Pancreas (tissue), 10 donors: ENCODE data around the gene RANBP3. TPM values are rescaled to one million over a fixed set of nuclear protein-coding genes. Genes with fewer than 3 reads are reported as not detected.

Experiments
- ATAC-seq, 4 donors: fragments of 200-7000 bp; cut with Tn5 transposase; one replicate each; pipeline versions ENCODE4 v1.8.0 to v1.9.1; 2020; ENCODE audit warnings: mild to moderate bottlenecking in 4 of 4, moderate library complexity in 4 of 4
- DNase-seq, 6 donors: peaks; one replicate each; pipeline ENCODE4 v3.0.0-alpha.2; 2020
- FAIRE-seq: peaks from 2 replicates; lab custom pipeline; 2012; peaks lifted over from hg19 to GRCh38; lab: Jason Lieb, UNC
- H3K27ac ChIP-seq, 4 donors: fragments of 200-600 bp; sonication (generic); 1 replicate in 3 of 4; 2 replicates in 1 of 4; pipeline versions ENCODE4 v1.5.0 to v1.8.0; 2020
- H3K27me3 ChIP-seq, 4 donors: fragments of 200-600 bp; one replicate each; pipeline ENCODE4 v1.8.0; 2021
- H3K36me3 ChIP-seq, 3 donors: fragments of 200-600 bp; sonication (generic) in 1 of 3; one replicate each; pipeline versions ENCODE4 v1.5.0 to v1.8.0; 2020 to 2021
- H3K4me1 ChIP-seq, 3 donors: fragments of 200-600 bp; one replicate each; pipeline ENCODE4 v1.8.0; 2021
- H3K4me3 ChIP-seq, 4 donors: fragments of 200-600 bp; sonication (generic) in 2 of 4; one replicate each; pipeline versions ENCODE4 v1.5.0 to v1.8.0; 2020 to 2021
- H3K9me3 ChIP-seq, 4 donors: fragments of 200-600 bp; one replicate each; pipeline ENCODE4 v1.8.0; 2021
- CTCF ChIP-seq, 4 donors: fragments of 200-600 bp; sonication (generic) in 3 of 4; IDR thresholded peaks; one replicate each; pipeline versions ENCODE4 v1.5.0 to v1.8.0; 2021; ENCODE audit warnings: antibody characterized with exemption in 4 of 4
- WGBS, 2 donors: extraction: QIAGEN DNeasy Blood & Tissue Kit; methylation state at CpG; one replicate each; pipeline ENCODE4 v1.1.7; 2013; 5-methylcytosine and 5-hydroxymethylcytosine counted together
- intact Hi-C, 3 donors: fragments of 100-400 bp; cut with DNase I; formaldehyde crosslinking; loops; one replicate each; pipeline versions ENCODE4 v1.11.1 to v1.14.2; 2022
- polyA plus RNA-seq, 2 donors: library from polyadenylated mRNA; stranded (reverse); fragments of 200-250 nt; gene quantifications; one replicate each; pipeline ENCODE4 v1.2.3, GENCODE V29; 2013
- total RNA-seq, 6 donors: library from RNA; stranded (reverse); fragmentation: NEBNext Ultra II Directional in 4 of 6; extraction: Animal tissue kit (Norgen Biotek cat#: 25700) in 4 of 6; gene quantifications; one replicate each; pipeline versions ENCODE4 v1.2.1 to v1.2.4, GENCODE V29; 2021 to 2023
- donor health status: healthy with polysubstance abuse.
- donor health status: DM: no; HTN: no; CAD: no; lungs with moderate emphysema.
- donor health status: DM: no; HTN: no; CAD: no.
- donor health status: control.
- donor health status: control.
- donor health status: Bipolar disorder and iron deficiency.
- donor health status: DM: yes; HTN: yes; CAD: no.
- donor health status: DM: no; HTN: no; CAD: no.
- donor health status: DM: no; HTN: no; CAD: no.
- donor health status: DM: yes; HTN: yes; CAD: no.

RANBP3 gene
- total and polyA plus RNA-seq, 8 donors = 27.6 to 42.2 (median 34.7) TPM

DNA sequence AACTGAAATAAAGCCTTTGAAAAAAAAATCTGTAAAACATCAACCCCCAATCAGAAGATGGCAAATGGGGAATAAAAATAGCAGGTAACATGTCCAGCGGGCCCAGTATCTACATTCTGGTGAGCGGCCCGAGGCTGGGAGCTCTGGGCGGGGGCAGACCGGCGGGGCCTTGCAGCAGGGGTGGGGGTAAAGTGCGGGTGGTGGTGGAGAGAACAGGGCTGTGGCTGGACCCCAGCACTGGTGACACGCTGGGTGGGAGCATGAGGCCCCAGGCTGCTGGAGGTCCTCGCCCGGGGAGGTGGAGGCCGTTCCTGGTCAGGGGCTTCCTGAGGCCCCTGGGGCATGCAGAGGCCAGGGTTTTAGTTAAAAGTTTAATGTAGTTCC, 62.2 kb downstream of the RANBP3 start:
- Histone ChIP-seq H3K27me3 (no peaks in the 10 kb centered on the region), H3K9me3 (no peaks in the 10 kb centered on the region), H3K4me3 (no peak overlapping the region), H3K4me1 (no peaks in the 10 kb centered on the region), H3K36me3 (peaks cover 0 to 36% (median 26%) of the 10 kb centered on the region in 3 donors), H3K27ac (peak overlapping the region in 1 of 4 donors; percentile 16)
- no peak for TF ChIP-seq CTCF (IDR thresholded peaks at IDR 0.05)
- FAIRE-seq (no peak), DNase-seq (peak in 1 of 6 donors; percentile 65), ATAC-seq (no peak)
- WGBS, 2 donors = 81 to 82% methylated on average over 10 to 11 of the region's 11 CpGs
- intact Hi-C loops = no loop called here

GRCh38 chr19:5914946-5915781, 62.8 kb downstream of the RANBP3 start:
- FAIRE-seq (no peak), ATAC-seq (peak; percentile 27 to 67 (median 52))

DNA sequence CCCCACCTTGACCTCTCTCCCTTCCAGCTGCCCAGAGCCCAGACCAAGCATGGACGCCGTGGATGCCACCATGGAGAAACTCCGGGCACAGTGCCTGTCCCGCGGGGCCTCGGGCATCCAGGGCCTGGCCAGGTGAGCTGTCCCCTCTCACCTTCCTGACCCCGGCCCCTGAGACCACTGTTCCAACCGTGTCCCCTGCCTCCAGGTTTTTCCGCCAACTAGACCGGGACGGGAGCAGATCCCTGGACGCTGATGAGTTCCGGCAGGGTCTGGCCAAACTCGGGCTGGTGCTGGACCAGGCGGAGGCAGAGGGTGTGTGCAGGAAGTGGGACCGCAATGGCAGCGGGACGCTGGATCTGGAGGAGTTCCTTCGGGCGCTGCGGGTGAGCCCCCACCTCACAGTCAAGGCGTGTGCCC, 63.6 kb downstream of the RANBP3 start:
- peak; percentile 17 to 38 (median 35) for ATAC-seq
- WGBS, 2 donors = 63 to 77% methylated on average over 22 of the region's 22 CpGs
- DNase-seq = peak in 2 of 6 donors; percentile 36 to 79
- no peaks in the 10 kb centered on the region for H3K9me3 ChIP-seq
- intact Hi-C loops = no loop called here
- peak overlapping the region; percentile 52 to 77 (median 67) for H3K27ac ChIP-seq
- peak overlapping the region in 2 of 4 donors; percentile 6 to 23 for H3K4me3 ChIP-seq
- TF ChIP-seq CTCF (IDR thresholded peaks at IDR 0.05) = no peak
- no peaks in the 10 kb centered on the region for H3K27me3 ChIP-seq
- peaks cover 0 to 30% (median 18%) of the 10 kb centered on the region in 3 donors for H3K36me3 ChIP-seq
- FAIRE-seq = no peak
- no peaks in the 10 kb centered on the region for H3K4me1 ChIP-seq

More at GRCh38 chr19:5914946-5915781, 62.8 kb downstream of the RANBP3 start:
- Histone ChIP-seq H3K9me3 (no peaks in the 10 kb centered on the region), H3K4me1 (no peaks in the 10 kb centered on the region), H3K27me3 (no peaks in the 10 kb centered on the region), H3K4me3 (peak overlapping the region in 2 of 4 donors; percentile 6 to 23), H3K36me3 (peaks cover 0 to 32% (median 24%) of the 10 kb centered on the region in 3 donors), H3K27ac (peak overlapping the region; percentile 52 to 77 (median 67))
- intact Hi-C loops = no loop called here
- WGBS, 2 donors = 63 to 72% methylated on average over 42 of the region's 42 CpGs
- peak in 4 of 6 donors; percentile 39 to 88 (median 58) for DNase-seq
- TF ChIP-seq CTCF (IDR thresholded peaks at IDR 0.05) = no peak

DNA sequence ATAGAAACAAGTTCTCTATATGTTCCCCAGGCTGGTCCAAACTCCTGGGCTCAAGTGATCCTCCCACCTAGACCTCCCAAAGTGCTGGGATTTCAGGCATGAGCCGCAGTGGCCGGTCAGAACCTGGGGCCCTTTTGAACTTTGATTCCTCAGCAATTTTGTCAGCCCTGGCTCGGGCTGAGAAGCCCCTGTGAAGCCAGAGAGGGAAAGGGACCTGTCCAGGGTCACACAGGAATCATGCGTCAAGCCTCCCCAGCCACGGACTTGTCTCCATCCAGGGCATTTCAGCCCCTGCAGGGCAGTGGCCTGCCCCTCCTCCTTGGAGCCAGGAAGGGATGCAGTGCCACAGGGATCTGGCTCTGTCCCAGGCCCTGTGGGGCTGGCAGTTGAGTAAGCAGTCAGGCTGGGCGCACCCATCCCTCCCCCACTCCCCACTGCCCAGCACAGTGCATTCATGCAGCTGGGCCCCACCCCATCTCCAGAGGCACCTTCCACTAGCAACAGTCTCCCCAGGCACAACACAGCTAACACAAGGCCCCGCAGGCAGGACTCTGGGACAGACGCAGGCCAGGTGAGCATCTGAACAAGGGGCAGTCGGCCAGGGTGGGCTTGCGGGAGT, 64.1 kb downstream of the RANBP3 start, which contains the start of gene CAPS:
Gene CAPS (plus strand): TSS at position 516 of the 619 bp plus-strand sequence. CDS start 153 bp downstream, outside the sequence.
- Histone ChIP-seq H3K9me3 (no peaks in the 10 kb centered on the region), H3K36me3 (peaks cover 0 to 27% (median 18%) of the 10 kb centered on the region in 3 donors), H3K4me1 (no peaks in the 10 kb centered on the region), H3K27ac (peak within 1 kb of the TSS; percentile 52 to 77 (median 67)), H3K4me3 (peak within 1 kb of the TSS in 2 of 4 donors; percentile 6 to 23), H3K27me3 (no peaks in the 10 kb centered on the region)
- no peak for FAIRE-seq
- intact Hi-C loops = no loop called here
- no peak for TF ChIP-seq CTCF (IDR thresholded peaks at IDR 0.05)
- WGBS, 2 donors = 50 to 65% methylated on average over 9 to 10 of the region's 10 CpGs
- DNase-seq = peak in 5 of 6 donors; percentile 52 to 89 (median 75)
- ATAC-seq = peak; percentile 75 to 84 (median 80)
